GM23338 (cell line): ENCODE measurements around the gene TRUB1. TPM values are rescaled to one million over a fixed set of nuclear protein-coding genes. Genes with fewer than 3 reads are reported as not detected.

Experiments used
- ATAC-seq: fragments of 200-7000 bp; cut with Tn5 transposase; 3 replicates; pipeline ENCODE4 v1.9.1; 2020
- DNase-seq: peaks from one replicate; pipeline ENCODE4 v3.0.0-alpha.2; 2015; ENCODE audit warnings: low spot score
- H2AFZ ChIP-seq: fragments of 200-600 bp; sonication (generic); 2 replicates; pipeline ENCODE4 v1.8.0; 2016; ENCODE audit warnings: antibody characterized with exemption, mild to moderate bottlenecking, moderate library complexity
- H3F3A ChIP-seq: fragments of 200-600 bp; sonication (generic); replicated peaks from 2 replicates; pipeline ENCODE4 v1.8.0; 2017; ENCODE audit warnings: antibody characterized with exemption, mixed run types, low read depth
- H3K27ac ChIP-seq: fragments of 200-600 bp; sonication (generic); 2 replicates; pipeline ENCODE4 v1.6.1; 2016; ENCODE audit warnings: low read depth
- H3K27me3 ChIP-seq: fragments of 200-600 bp; sonication (generic); 2 replicates; pipeline ENCODE4 v1.8.0; 2016; ENCODE audit warnings: mild to moderate bottlenecking, mixed run types, moderate library complexity; ENCODE audit not compliant: insufficient read depth
- H3K36me3 ChIP-seq: fragments of 200-600 bp; sonication (generic); 2 replicates; pipeline ENCODE4 v1.8.0; 2016; ENCODE audit warnings: mild to moderate bottlenecking; ENCODE audit not compliant: insufficient read depth
- H3K4me1 ChIP-seq: fragments of 200-600 bp; sonication (generic); 2 replicates; pipeline ENCODE4 v1.8.0; 2016; ENCODE audit warnings: mild to moderate bottlenecking, moderate library complexity; ENCODE audit not compliant: insufficient read depth
- H3K4me2 ChIP-seq: fragments of 200-600 bp; sonication (generic); 2 replicates; pipeline ENCODE4 v1.7.1; 2017; ENCODE audit warnings: mixed run types
- H3K4me3 ChIP-seq: fragments of 200-600 bp; sonication (generic); 2 replicates; pipeline ENCODE4 v1.6.1; 2016; ENCODE audit warnings: mixed run types
- H3K79me2 ChIP-seq: fragments of 200-600 bp; sonication (generic); replicated peaks from 2 replicates; pipeline ENCODE4 v1.8.0; 2017; ENCODE audit warnings: mild to moderate bottlenecking; ENCODE audit not compliant: insufficient read depth
- H3K9me2 ChIP-seq: fragments of 200-600 bp; sonication (generic); 2 replicates; pipeline ENCODE4 v1.8.0; 2017; ENCODE audit not compliant: insufficient read depth
- H4K20me1 ChIP-seq: fragments of 200-600 bp; sonication (generic); replicated peaks from 2 replicates; pipeline ENCODE4 v1.8.0; 2017; ENCODE audit warnings: mild to moderate bottlenecking; ENCODE audit not compliant: insufficient read depth
- H3K27ac Mint-ChIP-seq: 2 replicates; pipeline ENCODE4 v1.8.0; 2020; ENCODE audit warnings: inconsistent platforms, mild to moderate bottlenecking, moderate library complexity, mixed read lengths
- H3K27me3 Mint-ChIP-seq: 3 replicates; pipeline ENCODE4 v1.8.0; 2022; ENCODE audit warnings: low read depth, mild to moderate bottlenecking, moderate library complexity, mixed read lengths, inconsistent platforms; ENCODE audit not compliant: insufficient read depth, poor library complexity
- H3K36me3 Mint-ChIP-seq: 3 replicates; pipeline ENCODE4 v1.8.0; 2021; ENCODE audit warnings: low read depth, mild to moderate bottlenecking, inconsistent platforms, moderate library complexity, mixed read lengths
- H3K4me1 Mint-ChIP-seq: 3 replicates; pipeline ENCODE4 v1.8.0; 2020; ENCODE audit warnings: mild to moderate bottlenecking, inconsistent platforms, mixed read lengths
- H3K4me3 Mint-ChIP-seq: 3 replicates; pipeline ENCODE4 v1.8.0; 2021; ENCODE audit warnings: moderate library complexity, mild to moderate bottlenecking, inconsistent platforms, mixed read lengths
- H3K9me3 Mint-ChIP-seq: 3 replicates; pipeline ENCODE4 v1.8.0; 2020; ENCODE audit warnings: moderate library complexity, mild to moderate bottlenecking, inconsistent platforms, mixed read lengths
- CREB1 ChIP-seq: fragments of 250-450 bp; sonication (Bioruptor Pico); IDR thresholded peaks from 2 replicates; pipeline ENCODE4 v1.5.0; 2020; ENCODE audit warnings: low read depth, mild to moderate bottlenecking, moderate library complexity
- EZH2 ChIP-seq: fragments of 200-600 bp; sonication (generic); IDR thresholded peaks from one replicate; pipeline ENCODE4 v1.8.0; 2017; ENCODE audit warnings: antibody characterized with exemption, mild to moderate bottlenecking, low read depth; ENCODE audit not compliant: unreplicated experiment
- EZH2phosphoT487 ChIP-seq: fragments of 200-600 bp; sonication (generic); IDR thresholded peaks from one replicate; pipeline ENCODE4 v1.8.1; 2018; ENCODE audit warnings: antibody characterized with exemption; ENCODE audit not compliant: unreplicated experiment
- JUNB ChIP-seq: IDR thresholded peaks from one replicate; pipeline ENCODE4 v1.6.1; 2016; ENCODE audit warnings: antibody characterized with exemption; ENCODE audit not compliant: unreplicated experiment
- NANOG ChIP-seq: IDR thresholded peaks from 2 replicates; pipeline ENCODE4 v1.6.1; 2016; ENCODE audit warnings: antibody characterized with exemption, borderline replicate concordance
- POLR2AphosphoS5 ChIP-seq: IDR thresholded peaks from 2 replicates; pipeline ENCODE4 v1.6.1; 2016; ENCODE audit warnings: antibody characterized with exemption, low read depth
- ZNF114 ChIP-seq: fragments of 250-450 bp; sonication (Bioruptor Pico); IDR thresholded peaks from 2 replicates; pipeline ENCODE4 v1.5.0; 2020; ENCODE audit warnings: mild to moderate bottlenecking, moderate library complexity
- ZNF331 ChIP-seq: fragments of 250-450 bp; sonication (Bioruptor Pico); IDR thresholded peaks from 2 replicates; pipeline ENCODE4 v1.5.0; 2020; ENCODE audit warnings: low read depth, mild to moderate bottlenecking, moderate library complexity
- long read RNA-seq: library from polyadenylated mRNA; unstranded; transcript quantifications from one replicate; pipeline ENCODE4 v2.0.0, GENCODE V29; 2020; ENCODE audit not compliant: unreplicated experiment
- polyA plus RNA-seq: library from polyadenylated mRNA; unstranded; fragments of >200 nt; fragmentation: Nextera tagmentation; extraction: Ambion mirVana; gene quantifications from 2 replicates; pipeline ENCODE4 v1.2.1, GENCODE V29; 2016
- total RNA-seq: library from RNA; depleted of rRNA; stranded (reverse); fragments of >200 nt; shearing (Covaris generic); gene quantifications from 2 replicates; pipeline ENCODE4 v1.2.3, GENCODE V29; 2014; rRNA removed
- TF ChIP-seq, protein P1 (sequence below), 2 experiments: fragments of 200-600 bp in 1 of 2; sonication (generic) in 1 of 2; conservative IDR thresholded peaks; 2 replicates each; pipeline versions ENCODE4 v1.5.1 to v1.6.1; 2016 to 2017; ENCODE audit warnings: antibody characterized with exemption in 2 of 2, low read depth in 2 of 2, mild to moderate bottlenecking in 2 of 2, moderate library complexity in 1 of 2
- TF ChIP-seq, protein P2 (sequence below): IDR thresholded peaks from one replicate; pipeline ENCODE4 v1.6.1; 2018; ENCODE audit warnings: antibody characterized with exemption; ENCODE audit not compliant: unreplicated experiment
- TF ChIP-seq, protein P3 (sequence below): fragments of 250-450 bp; sonication (Bioruptor Pico); IDR thresholded peaks from 2 replicates; pipeline ENCODE4 v1.5.0; 2020; ENCODE audit warnings: mild to moderate bottlenecking, moderate library complexity
- TF ChIP-seq, protein P4 (sequence below): IDR thresholded peaks from 2 replicates; pipeline ENCODE4 v1.6.1; 2016; ENCODE audit warnings: antibody characterized with exemption

Gene TRUB1
- 32.7 and 34.5 TPM in 2 replicates for total RNA-seq
- 15.0 and 15.5 TPM in 2 replicates for polyA plus RNA-seq
- long read RNA-seq, partial matches to known transcripts: 1 of 6 reads
- long read RNA-seq, other reads (novel, unspliced or antisense): 1 of 6 reads

DNA sequence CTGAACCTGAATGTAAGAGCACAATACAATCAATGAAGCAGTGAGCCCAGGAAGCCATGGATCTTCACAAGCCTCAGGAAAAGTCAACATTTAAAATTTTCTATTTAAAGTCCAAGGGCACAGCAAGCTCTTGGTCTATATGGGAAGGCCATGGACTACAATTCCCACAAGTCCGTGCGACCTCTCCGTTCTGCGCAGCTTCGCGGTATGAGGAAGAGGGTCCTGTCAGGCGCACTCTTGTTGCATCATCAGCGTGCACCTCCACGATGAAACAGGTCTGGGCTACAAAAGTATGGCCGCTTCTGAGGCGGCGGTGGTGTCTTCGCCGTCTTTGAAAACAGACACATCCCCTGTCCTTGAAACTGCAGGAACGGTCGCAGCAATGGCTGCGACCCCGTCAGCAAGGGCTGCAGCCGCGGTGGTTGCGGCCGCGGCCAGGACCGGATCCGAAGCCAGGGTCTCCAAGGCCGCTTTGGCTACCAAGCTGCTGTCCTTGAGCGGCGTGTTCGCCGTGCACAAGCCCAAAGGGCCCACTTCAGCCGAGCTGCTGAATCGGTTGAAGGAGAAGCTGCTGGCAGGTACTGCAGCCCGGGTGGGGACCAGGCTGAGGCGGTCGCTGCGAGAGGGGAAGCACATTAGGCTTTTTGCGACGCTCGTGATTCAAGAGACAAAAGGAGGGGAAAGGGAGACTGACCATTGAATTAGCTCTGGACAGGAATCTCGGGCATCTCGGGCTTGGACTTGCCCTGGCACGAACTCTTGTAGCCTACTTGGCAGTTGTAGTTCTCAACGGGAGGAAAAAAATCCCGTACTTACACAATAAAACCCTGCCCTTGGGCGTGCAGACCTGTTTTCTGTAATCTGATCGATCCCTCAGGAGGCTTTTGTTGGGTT, at the start of gene TRUB1:
Gene TRUB1, plus strand, starts transcription at position 234 of the 894 bp plus-strand sequence. Its CDS starts 59 bp downstream, at position 293.
- peak within 1 kb of the TSS; percentile 24 for H2AFZ ChIP-seq
- DNase-seq (peak; percentile 98), ATAC-seq (peak; percentile 100)
- peak within 1 kb of the TSS; percentile 74 for H3K4me3 ChIP-seq
- Mint-ChIP-seq H3K27ac (peak within 1 kb of the TSS; percentile 99), H3K4me1 (peaks cover 10% of the 10 kb centered on the region; the same call in 1 of the 3 replicates), H3K36me3 (peaks cover 20% of the 10 kb centered on the region), H3K27me3 (peaks cover 6% of the 10 kb centered on the region), H3K9me3 (no peaks in the 10 kb centered on the region; the same call in 2 of the 3 replicates), H3K4me3 (peak within 1 kb of the TSS; percentile 98)
- peak within 1 kb of the TSS; percentile 76; the same call in 1 of the 2 replicates for H3K27ac ChIP-seq
- H3F3A ChIP-seq: no peaks in the 10 kb centered on the region
- no peaks in the 10 kb centered on the region; the same call in 1 of the 2 replicates for H3K9me2 ChIP-seq
- H3K4me1 ChIP-seq: peaks cover 6% of the 10 kb centered on the region
- H4K20me1 ChIP-seq: no peaks in the 10 kb centered on the region; the same call in 1 of the 2 replicates
- H3K79me2 ChIP-seq: peaks cover 50% of the 10 kb centered on the region
- peaks cover 7% of the 10 kb centered on the region; the same call in 1 of the 2 replicates for H3K36me3 ChIP-seq
- peak within 1 kb of the TSS; percentile 78 for H3K4me2 ChIP-seq
- H3K27me3 ChIP-seq: no peaks in the 10 kb centered on the region
- TF ChIP-seq JUNB (no peak), NANOG (no peak), EZH2 (no peak), ZNF114 (CRISPR knock-in tag) (no peak), CREB1 (CRISPR knock-in tag) (peak; percentile 98), EZH2phosphoT487 (no peak), POLR2AphosphoS5 (peak; percentile 92), ZNF331 (CRISPR knock-in tag) (no peak)
- TF ChIP-seq, protein P1, sequence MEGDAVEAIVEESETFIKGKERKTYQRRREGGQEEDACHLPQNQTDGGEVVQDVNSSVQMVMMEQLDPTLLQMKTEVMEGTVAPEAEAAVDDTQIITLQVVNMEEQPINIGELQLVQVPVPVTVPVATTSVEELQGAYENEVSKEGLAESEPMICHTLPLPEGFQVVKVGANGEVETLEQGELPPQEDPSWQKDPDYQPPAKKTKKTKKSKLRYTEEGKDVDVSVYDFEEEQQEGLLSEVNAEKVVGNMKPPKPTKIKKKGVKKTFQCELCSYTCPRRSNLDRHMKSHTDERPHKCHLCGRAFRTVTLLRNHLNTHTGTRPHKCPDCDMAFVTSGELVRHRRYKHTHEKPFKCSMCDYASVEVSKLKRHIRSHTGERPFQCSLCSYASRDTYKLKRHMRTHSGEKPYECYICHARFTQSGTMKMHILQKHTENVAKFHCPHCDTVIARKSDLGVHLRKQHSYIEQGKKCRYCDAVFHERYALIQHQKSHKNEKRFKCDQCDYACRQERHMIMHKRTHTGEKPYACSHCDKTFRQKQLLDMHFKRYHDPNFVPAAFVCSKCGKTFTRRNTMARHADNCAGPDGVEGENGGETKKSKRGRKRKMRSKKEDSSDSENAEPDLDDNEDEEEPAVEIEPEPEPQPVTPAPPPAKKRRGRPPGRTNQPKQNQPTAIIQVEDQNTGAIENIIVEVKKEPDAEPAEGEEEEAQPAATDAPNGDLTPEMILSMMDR (conservative IDR thresholded peaks at IDR 0.05; ENCODE audit: low read depth in 2 of 2): no peak
- TF ChIP-seq, protein P2, sequence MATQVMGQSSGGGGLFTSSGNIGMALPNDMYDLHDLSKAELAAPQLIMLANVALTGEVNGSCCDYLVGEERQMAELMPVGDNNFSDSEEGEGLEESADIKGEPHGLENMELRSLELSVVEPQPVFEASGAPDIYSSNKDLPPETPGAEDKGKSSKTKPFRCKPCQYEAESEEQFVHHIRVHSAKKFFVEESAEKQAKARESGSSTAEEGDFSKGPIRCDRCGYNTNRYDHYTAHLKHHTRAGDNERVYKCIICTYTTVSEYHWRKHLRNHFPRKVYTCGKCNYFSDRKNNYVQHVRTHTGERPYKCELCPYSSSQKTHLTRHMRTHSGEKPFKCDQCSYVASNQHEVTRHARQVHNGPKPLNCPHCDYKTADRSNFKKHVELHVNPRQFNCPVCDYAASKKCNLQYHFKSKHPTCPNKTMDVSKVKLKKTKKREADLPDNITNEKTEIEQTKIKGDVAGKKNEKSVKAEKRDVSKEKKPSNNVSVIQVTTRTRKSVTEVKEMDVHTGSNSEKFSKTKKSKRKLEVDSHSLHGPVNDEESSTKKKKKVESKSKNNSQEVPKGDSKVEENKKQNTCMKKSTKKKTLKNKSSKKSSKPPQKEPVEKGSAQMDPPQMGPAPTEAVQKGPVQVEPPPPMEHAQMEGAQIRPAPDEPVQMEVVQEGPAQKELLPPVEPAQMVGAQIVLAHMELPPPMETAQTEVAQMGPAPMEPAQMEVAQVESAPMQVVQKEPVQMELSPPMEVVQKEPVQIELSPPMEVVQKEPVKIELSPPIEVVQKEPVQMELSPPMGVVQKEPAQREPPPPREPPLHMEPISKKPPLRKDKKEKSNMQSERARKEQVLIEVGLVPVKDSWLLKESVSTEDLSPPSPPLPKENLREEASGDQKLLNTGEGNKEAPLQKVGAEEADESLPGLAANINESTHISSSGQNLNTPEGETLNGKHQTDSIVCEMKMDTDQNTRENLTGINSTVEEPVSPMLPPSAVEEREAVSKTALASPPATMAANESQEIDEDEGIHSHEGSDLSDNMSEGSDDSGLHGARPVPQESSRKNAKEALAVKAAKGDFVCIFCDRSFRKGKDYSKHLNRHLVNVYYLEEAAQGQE: peak; percentile 17
- TF ChIP-seq, protein P3, sequence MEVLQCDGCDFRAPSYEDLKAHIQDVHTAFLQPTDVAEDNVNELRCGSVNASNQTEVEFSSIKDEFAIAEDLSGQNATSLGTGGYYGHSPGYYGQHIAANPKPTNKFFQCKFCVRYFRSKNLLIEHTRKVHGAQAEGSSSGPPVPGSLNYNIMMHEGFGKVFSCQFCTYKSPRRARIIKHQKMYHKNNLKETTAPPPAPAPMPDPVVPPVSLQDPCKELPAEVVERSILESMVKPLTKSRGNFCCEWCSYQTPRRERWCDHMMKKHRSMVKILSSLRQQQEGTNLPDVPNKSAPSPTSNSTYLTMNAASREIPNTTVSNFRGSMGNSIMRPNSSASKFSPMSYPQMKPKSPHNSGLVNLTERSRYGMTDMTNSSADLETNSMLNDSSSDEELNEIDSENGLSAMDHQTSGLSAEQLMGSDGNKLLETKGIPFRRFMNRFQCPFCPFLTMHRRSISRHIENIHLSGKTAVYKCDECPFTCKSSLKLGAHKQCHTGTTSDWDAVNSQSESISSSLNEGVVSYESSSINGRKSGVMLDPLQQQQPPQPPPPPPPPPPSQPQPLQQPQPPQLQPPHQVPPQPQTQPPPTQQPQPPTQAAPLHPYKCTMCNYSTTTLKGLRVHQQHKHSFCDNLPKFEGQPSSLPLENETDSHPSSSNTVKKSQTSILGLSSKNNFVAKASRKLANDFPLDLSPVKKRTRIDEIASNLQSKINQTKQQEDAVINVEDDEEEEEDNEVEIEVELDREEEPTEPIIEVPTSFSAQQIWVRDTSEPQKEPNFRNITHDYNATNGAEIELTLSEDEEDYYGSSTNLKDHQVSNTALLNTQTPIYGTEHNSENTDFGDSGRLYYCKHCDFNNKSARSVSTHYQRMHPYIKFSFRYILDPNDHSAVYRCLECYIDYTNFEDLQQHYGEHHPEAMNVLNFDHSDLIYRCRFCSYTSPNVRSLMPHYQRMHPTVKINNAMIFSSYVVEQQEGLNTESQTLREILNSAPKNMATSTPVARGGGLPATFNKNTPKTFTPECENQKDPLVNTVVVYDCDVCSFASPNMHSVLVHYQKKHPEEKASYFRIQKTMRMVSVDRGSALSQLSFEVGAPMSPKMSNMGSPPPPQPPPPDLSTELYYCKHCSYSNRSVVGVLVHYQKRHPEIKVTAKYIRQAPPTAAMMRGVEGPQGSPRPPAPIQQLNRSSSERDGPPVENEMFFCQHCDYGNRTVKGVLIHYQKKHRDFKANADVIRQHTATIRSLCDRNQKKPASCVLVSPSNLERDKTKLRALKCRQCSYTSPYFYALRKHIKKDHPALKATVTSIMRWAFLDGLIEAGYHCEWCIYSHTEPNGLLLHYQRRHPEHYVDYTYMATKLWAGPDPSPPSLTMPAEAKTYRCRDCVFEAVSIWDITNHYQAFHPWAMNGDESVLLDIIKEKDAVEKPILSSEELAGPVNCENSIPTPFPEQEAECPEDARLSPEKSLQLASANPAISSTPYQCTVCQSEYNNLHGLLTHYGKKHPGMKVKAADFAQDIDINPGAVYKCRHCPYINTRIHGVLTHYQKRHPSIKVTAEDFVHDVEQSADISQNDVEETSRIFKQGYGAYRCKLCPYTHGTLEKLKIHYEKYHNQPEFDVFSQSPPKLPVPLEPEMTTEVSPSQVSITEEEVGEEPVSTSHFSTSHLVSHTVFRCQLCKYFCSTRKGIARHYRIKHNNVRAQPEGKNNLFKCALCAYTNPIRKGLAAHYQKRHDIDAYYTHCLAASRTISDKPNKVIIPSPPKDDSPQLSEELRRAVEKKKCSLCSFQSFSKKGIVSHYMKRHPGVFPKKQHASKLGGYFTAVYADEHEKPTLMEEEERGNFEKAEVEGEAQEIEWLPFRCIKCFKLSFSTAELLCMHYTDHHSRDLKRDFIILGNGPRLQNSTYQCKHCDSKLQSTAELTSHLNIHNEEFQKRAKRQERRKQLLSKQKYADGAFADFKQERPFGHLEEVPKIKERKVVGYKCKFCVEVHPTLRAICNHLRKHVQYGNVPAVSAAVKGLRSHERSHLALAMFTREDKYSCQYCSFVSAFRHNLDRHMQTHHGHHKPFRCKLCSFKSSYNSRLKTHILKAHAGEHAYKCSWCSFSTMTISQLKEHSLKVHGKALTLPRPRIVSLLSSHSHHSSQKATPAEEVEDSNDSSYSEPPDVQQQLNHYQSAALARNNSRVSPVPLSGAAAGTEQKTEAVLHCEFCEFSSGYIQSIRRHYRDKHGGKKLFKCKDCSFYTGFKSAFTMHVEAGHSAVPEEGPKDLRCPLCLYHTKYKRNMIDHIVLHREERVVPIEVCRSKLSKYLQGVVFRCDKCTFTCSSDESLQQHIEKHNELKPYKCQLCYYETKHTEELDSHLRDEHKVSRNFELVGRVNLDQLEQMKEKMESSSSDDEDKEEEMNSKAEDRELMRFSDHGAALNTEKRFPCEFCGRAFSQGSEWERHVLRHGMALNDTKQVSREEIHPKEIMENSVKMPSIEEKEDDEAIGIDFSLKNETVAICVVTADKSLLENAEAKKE: no peak
- TF ChIP-seq, protein P4, sequence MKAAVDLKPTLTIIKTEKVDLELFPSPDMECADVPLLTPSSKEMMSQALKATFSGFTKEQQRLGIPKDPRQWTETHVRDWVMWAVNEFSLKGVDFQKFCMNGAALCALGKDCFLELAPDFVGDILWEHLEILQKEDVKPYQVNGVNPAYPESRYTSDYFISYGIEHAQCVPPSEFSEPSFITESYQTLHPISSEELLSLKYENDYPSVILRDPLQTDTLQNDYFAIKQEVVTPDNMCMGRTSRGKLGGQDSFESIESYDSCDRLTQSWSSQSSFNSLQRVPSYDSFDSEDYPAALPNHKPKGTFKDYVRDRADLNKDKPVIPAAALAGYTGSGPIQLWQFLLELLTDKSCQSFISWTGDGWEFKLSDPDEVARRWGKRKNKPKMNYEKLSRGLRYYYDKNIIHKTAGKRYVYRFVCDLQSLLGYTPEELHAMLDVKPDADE: peak; percentile 94
